ENCODE measurements around the gene SRM.
"Not testable (repeated sequence)": the region's sequence is repeated elsewhere in the genome, so short reads cannot be mapped to it uniquely, and the experiment has no call there.

SRM gene

GRCh38 chr1:11064942-11065341, 5.1 kb upstream of the SRM start:
- no peak for DNase-seq (ENCODE audit: insufficient read length, low spot score)
- FAIRE-seq: no peak
- TF ChIP-seq POU2F2 (IDR thresholded peaks at IDR 0.05; ENCODE audit: low read depth, low read length) (no peak), PAX5 (IDR thresholded peaks at IDR 0.05; ENCODE audit: insufficient read depth, low read length, severe bottlenecking) (no peak), TAF1 (IDR thresholded peaks at IDR 0.05; ENCODE audit: low read depth, low read length) (no peak), POLR2AphosphoS5 (IDR thresholded peaks at IDR 0.05; ENCODE audit: low read depth, low read length) (no peak), SPI1 (IDR thresholded peaks at IDR 0.05; ENCODE audit: low read depth, low read length) (no peak), POLR2A (IDR thresholded peaks at IDR 0.05; ENCODE audit: low read depth, low read length) (no peak)

- not testable (repeated sequence) for DNase-seq (ENCODE audit: insufficient read length, low spot score); FAIRE-seq
Measured at GRCh38 chr1:11063937-11064537, 4.2 kb upstream of the SRM start.

GRCh38 chr1:11062965-11063401, 3.2 kb upstream of the SRM start:
- peak; percentile 94 for FAIRE-seq
- no peak for DNase-seq (ENCODE audit: insufficient read length, low spot score)

GRCh38 chr1:11061652-11062365, 2.0 kb upstream of the SRM start:
- no peak for DNase-seq (ENCODE audit: insufficient read length, low spot score)
- peak; percentile 78 for FAIRE-seq
- TF ChIP-seq TAF1 (IDR thresholded peaks at IDR 0.05; ENCODE audit: low read depth, low read length): no peak
- no peak for TF ChIP-seq POU2F2 (IDR thresholded peaks at IDR 0.05; ENCODE audit: low read depth, low read length)
- TF ChIP-seq PAX5 (IDR thresholded peaks at IDR 0.05; ENCODE audit: insufficient read depth, low read length, severe bottlenecking): no peak
- no peak for TF ChIP-seq POLR2AphosphoS5 (IDR thresholded peaks at IDR 0.05; ENCODE audit: low read depth, low read length)
- TF ChIP-seq POLR2A (IDR thresholded peaks at IDR 0.05; ENCODE audit: low read depth, low read length): no peak

More at GRCh38 chr1:11062965-11063401, 3.2 kb upstream of the SRM start:
- TF ChIP-seq PAX5 (IDR thresholded peaks at IDR 0.05; ENCODE audit: insufficient read depth, low read length, severe bottlenecking) (peak; percentile 2), TAF1 (IDR thresholded peaks at IDR 0.05; ENCODE audit: low read depth, low read length) (no peak)

GRCh38 chr1:11059155-11059967, 457 bp downstream of the SRM start:
- peak; percentile 65 for DNase-seq (ENCODE audit: insufficient read length, low spot score)
- FAIRE-seq: peak; percentile 56
- TF ChIP-seq PAX5 (IDR thresholded peaks at IDR 0.05; ENCODE audit: insufficient read depth, low read length, severe bottlenecking) (no peak), SPI1 (IDR thresholded peaks at IDR 0.05; ENCODE audit: low read depth, low read length) (no peak), POU2F2 (IDR thresholded peaks at IDR 0.05; ENCODE audit: low read depth, low read length) (no peak), TAF1 (IDR thresholded peaks at IDR 0.05; ENCODE audit: low read depth, low read length) (no peak), POLR2AphosphoS5 (IDR thresholded peaks at IDR 0.05; ENCODE audit: low read depth, low read length) (no peak), POLR2A (IDR thresholded peaks at IDR 0.05; ENCODE audit: low read depth, low read length) (no peak)

- FAIRE-seq (no peak), DNase-seq (ENCODE audit: insufficient read length, low spot score) (no peak)
Measured at GRCh38 chr1:11058595-11059154, 1.1 kb downstream of the SRM start.

GRCh38 chr1:11058026-11058425, 1.8 kb downstream of the SRM start:
- FAIRE-seq: no peak
- TF ChIP-seq PAX5 (IDR thresholded peaks at IDR 0.05; ENCODE audit: insufficient read depth, low read length, severe bottlenecking) (no peak), POLR2A (IDR thresholded peaks at IDR 0.05; ENCODE audit: low read depth, low read length) (no peak), POLR2AphosphoS5 (IDR thresholded peaks at IDR 0.05; ENCODE audit: low read depth, low read length) (no peak), SPI1 (IDR thresholded peaks at IDR 0.05; ENCODE audit: low read depth, low read length) (no peak), POU2F2 (IDR thresholded peaks at IDR 0.05; ENCODE audit: low read depth, low read length) (no peak), TAF1 (IDR thresholded peaks at IDR 0.05; ENCODE audit: low read depth, low read length) (no peak)
- DNase-seq (ENCODE audit: insufficient read length, low spot score): no peak

More at GRCh38 chr1:11058595-11059154, 1.1 kb downstream of the SRM start:
- TF ChIP-seq SPI1 (IDR thresholded peaks at IDR 0.05; ENCODE audit: low read depth, low read length): no peak
- TF ChIP-seq POLR2AphosphoS5 (IDR thresholded peaks at IDR 0.05; ENCODE audit: low read depth, low read length): no peak
- no peak for TF ChIP-seq TAF1 (IDR thresholded peaks at IDR 0.05; ENCODE audit: low read depth, low read length)
- no peak for TF ChIP-seq PAX5 (IDR thresholded peaks at IDR 0.05; ENCODE audit: insufficient read depth, low read length, severe bottlenecking)
- no peak for TF ChIP-seq POU2F2 (IDR thresholded peaks at IDR 0.05; ENCODE audit: low read depth, low read length)
- no peak for TF ChIP-seq POLR2A (IDR thresholded peaks at IDR 0.05; ENCODE audit: low read depth, low read length)

GRCh38 chr1:11057477-11057876, 2.3 kb downstream of the SRM start:
- FAIRE-seq (no peak), DNase-seq (ENCODE audit: insufficient read length, low spot score) (no peak)
- TF ChIP-seq POLR2A (IDR thresholded peaks at IDR 0.05; ENCODE audit: low read depth, low read length): no peak
- no peak for TF ChIP-seq SPI1 (IDR thresholded peaks at IDR 0.05; ENCODE audit: low read depth, low read length)
- no peak for TF ChIP-seq POLR2AphosphoS5 (IDR thresholded peaks at IDR 0.05; ENCODE audit: low read depth, low read length)
- no peak for TF ChIP-seq TAF1 (IDR thresholded peaks at IDR 0.05; ENCODE audit: low read depth, low read length)
- no peak for TF ChIP-seq PAX5 (IDR thresholded peaks at IDR 0.05; ENCODE audit: insufficient read depth, low read length, severe bottlenecking)
- no peak for TF ChIP-seq POU2F2 (IDR thresholded peaks at IDR 0.05; ENCODE audit: low read depth, low read length)

- no peak for FAIRE-seq
- DNase-seq (ENCODE audit: insufficient read length, low spot score): no peak
- TF ChIP-seq TAF1 (IDR thresholded peaks at IDR 0.05; ENCODE audit: low read depth, low read length) (no peak), SPI1 (IDR thresholded peaks at IDR 0.05; ENCODE audit: low read depth, low read length) (no peak), POLR2AphosphoS5 (IDR thresholded peaks at IDR 0.05; ENCODE audit: low read depth, low read length) (no peak), POU2F2 (IDR thresholded peaks at IDR 0.05; ENCODE audit: low read depth, low read length) (no peak), PAX5 (IDR thresholded peaks at IDR 0.05; ENCODE audit: insufficient read depth, low read length, severe bottlenecking) (no peak), POLR2A (IDR thresholded peaks at IDR 0.05; ENCODE audit: low read depth, low read length) (no peak)
Measured at GRCh38 chr1:11056504-11056903, 3.3 kb downstream of the SRM start.

Data from GM12891 (cell line).